Gastroesophageal sphincter (tissue), 3 donors: ENCODE data around the gene PPFIBP1.

Source experiments
- EP300 ChIP-seq: sonication (generic); formaldehyde crosslinking; IDR thresholded peaks from one replicate; pipeline ENCODE4 v1.6.1; 2017; ENCODE audit warnings: antibody characterized with exemption, mild to moderate bottlenecking
- POLR2A ChIP-seq, 2 donors: fragments of 450-650 bp; IDR thresholded peaks; one replicate each; pipeline ENCODE4 v1.6.1; 2017; ENCODE audit warnings: antibody characterized with exemption in 2 of 2, mild to moderate bottlenecking in 2 of 2, moderate library complexity in 1 of 2
- POLR2AphosphoS5 ChIP-seq: sonication (generic); formaldehyde crosslinking; IDR thresholded peaks from one replicate; pipeline ENCODE4 v1.6.1; 2017; ENCODE audit warnings: antibody characterized with exemption
- TF ChIP-seq, protein P1 (sequence below), 4 experiments: fragments of 200-600 bp in 2 of 4; fragments of 450-650 bp in 2 of 4; sonication (generic) in 1 of 4; IDR thresholded peaks; one replicate each; pipeline ENCODE4 v1.5.1; 2017 to 2019; ENCODE audit warnings: antibody characterized with exemption in 4 of 4, mild to moderate bottlenecking in 2 of 4, moderate library complexity in 2 of 4

DNA sequence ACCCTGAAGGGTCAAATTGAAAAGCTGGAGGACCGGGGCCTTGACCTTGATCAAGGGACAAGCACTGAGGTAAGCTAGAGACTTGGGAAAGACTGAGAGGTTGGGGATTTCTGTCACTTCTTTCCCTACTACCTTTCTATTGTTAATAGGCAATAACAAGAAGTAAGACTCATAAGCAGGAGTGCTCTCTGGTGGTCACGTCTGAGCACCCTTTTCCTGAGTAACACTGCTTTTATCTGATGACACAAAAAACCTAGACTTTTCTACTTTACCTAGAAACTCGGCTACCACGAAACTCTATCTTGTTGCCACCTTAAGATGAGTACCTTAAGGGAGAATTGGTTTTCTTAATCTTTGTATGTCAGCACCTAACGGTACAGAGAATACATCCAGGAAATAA is 35.5 kb upstream of the PPFIBP1 start:
- no peak for TF ChIP-seq POLR2AphosphoS5
- TF ChIP-seq, protein P1, sequence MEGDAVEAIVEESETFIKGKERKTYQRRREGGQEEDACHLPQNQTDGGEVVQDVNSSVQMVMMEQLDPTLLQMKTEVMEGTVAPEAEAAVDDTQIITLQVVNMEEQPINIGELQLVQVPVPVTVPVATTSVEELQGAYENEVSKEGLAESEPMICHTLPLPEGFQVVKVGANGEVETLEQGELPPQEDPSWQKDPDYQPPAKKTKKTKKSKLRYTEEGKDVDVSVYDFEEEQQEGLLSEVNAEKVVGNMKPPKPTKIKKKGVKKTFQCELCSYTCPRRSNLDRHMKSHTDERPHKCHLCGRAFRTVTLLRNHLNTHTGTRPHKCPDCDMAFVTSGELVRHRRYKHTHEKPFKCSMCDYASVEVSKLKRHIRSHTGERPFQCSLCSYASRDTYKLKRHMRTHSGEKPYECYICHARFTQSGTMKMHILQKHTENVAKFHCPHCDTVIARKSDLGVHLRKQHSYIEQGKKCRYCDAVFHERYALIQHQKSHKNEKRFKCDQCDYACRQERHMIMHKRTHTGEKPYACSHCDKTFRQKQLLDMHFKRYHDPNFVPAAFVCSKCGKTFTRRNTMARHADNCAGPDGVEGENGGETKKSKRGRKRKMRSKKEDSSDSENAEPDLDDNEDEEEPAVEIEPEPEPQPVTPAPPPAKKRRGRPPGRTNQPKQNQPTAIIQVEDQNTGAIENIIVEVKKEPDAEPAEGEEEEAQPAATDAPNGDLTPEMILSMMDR (IDR thresholded peaks at IDR 0.05), result no peak
- TF ChIP-seq EP300, result no peak
- no peak for TF ChIP-seq POLR2A (IDR thresholded peaks at IDR 0.05)
